PC-9 (cell line): ENCODE measurements around the gene KRTAP20-3. TPM values are rescaled to one million over a fixed set of nuclear protein-coding genes. Genes with fewer than 3 reads are reported as not detected.

Experiments used
- BruUV-seq: library from RNA; stranded (reverse); fragments of 400-500 nt; replicated peaks from 2 replicates; lab custom pipeline; 2021; lab: Mats Ljungman, UMichigan
- CTCF ChIA-PET: fragments of 300-600 bp; sonication (Branson Sonifier 250); formaldehyde crosslinking; loops from one replicate; lab custom pipeline; 2022; ENCODE audit warnings: antibody characterized with exemption; lab: Charles Lee
- POLR2A ChIA-PET: fragments of 300-600 bp; sonication (Branson Sonifier 250); formaldehyde crosslinking; loops from one replicate; lab custom pipeline; 2022; ENCODE audit warnings: antibody characterized with exemption; ENCODE audit not compliant: unreplicated experiment; lab: Charles Lee
- DNase-seq, 2 experiments: peaks; one replicate each; pipeline versions ENCODE4 v3.0.0 to v3.0.0-alpha.2; 2015 to 2022; ENCODE audit warnings: mixed read lengths in 1 of 2
- H2AFZ ChIP-seq: fragments of 200-600 bp; sonication (generic); 2 replicates; pipeline ENCODE4 v1.8.1; 2017; ENCODE audit warnings: antibody characterized with exemption
- H3F3A ChIP-seq: fragments of 200-600 bp; sonication (generic); 2 replicates; pipeline ENCODE4 v1.8.1; 2017; ENCODE audit warnings: antibody characterized with exemption, mild to moderate bottlenecking, low read depth; ENCODE audit not compliant: insufficient read depth
- H3K27ac ChIP-seq: fragments of 200-600 bp; sonication (generic); 2 replicates; pipeline ENCODE4 v1.6.1; 2016; ENCODE audit warnings: mixed run types
- H3K27me3 ChIP-seq: fragments of 200-600 bp; sonication (generic); 2 replicates; pipeline ENCODE4 v1.6.1; 2016; ENCODE audit warnings: low read depth, mixed run types; ENCODE audit not compliant: insufficient read depth
- H3K36me3 ChIP-seq: fragments of 200-600 bp; sonication (generic); 2 replicates; pipeline ENCODE4 v1.6.1; 2016; ENCODE audit warnings: low read depth, mixed run types
- H3K4me1 ChIP-seq: fragments of 200-600 bp; sonication (generic); replicated peaks from 2 replicates; pipeline ENCODE4 v1.6.1; 2016; ENCODE audit warnings: mixed run types; ENCODE audit not compliant: insufficient read depth
- H3K4me2 ChIP-seq: fragments of 200-600 bp; sonication (generic); 2 replicates; pipeline ENCODE4 v1.6.1; 2017; ENCODE audit warnings: mixed run types
- H3K4me3 ChIP-seq: fragments of 200-600 bp; sonication (generic); 2 replicates; pipeline ENCODE4 v1.6.1; 2016; ENCODE audit warnings: mixed run types
- H3K79me2 ChIP-seq: fragments of 200-600 bp; sonication (generic); 2 replicates; pipeline ENCODE4 v1.6.1; 2017; ENCODE audit warnings: low read depth, mixed run types
- H3K9me2 ChIP-seq: fragments of 200-600 bp; sonication (generic); 2 replicates; pipeline ENCODE4 v1.8.1; 2017; ENCODE audit warnings: mild to moderate bottlenecking; ENCODE audit not compliant: insufficient read depth
- H3K9me3 ChIP-seq: fragments of 200-600 bp; sonication (generic); 2 replicates; pipeline ENCODE4 v1.8.1; 2016; ENCODE audit warnings: low read depth; ENCODE audit not compliant: insufficient read depth
- H4K20me1 ChIP-seq: fragments of 200-600 bp; sonication (generic); 2 replicates; pipeline ENCODE4 v1.8.1; 2017; ENCODE audit not compliant: insufficient read depth
- EZH2 ChIP-seq: fragments of 200-600 bp; sonication (generic); IDR thresholded peaks from 2 replicates; pipeline ENCODE4 v1.8.0; 2017; ENCODE audit warnings: antibody characterized with exemption, low read depth
- intact Hi-C: fragments of 100-400 bp; cut with micrococcal nuclease; formaldehyde crosslinking; loops from one replicate; pipeline ENCODE4 v1.10.0; 2022; ENCODE audit not compliant: unreplicated experiment
- total RNA-seq: library from RNA; stranded (reverse); gene quantifications from 2 replicates; pipeline ENCODE4 v1.2.3, GENCODE V29; 2021
- TF ChIP-seq, protein P1 (sequence below): fragments of 200-600 bp; sonication (generic); conservative IDR thresholded peaks from 2 replicates; pipeline ENCODE4 v1.6.1; 2017; ENCODE audit warnings: mixed run types, antibody characterized with exemption, mild to moderate bottlenecking, moderate library complexity

The KRTAP20-3 gene
- total RNA-seq, 1 experiment from 2014 or later, result not detected

DNA sequence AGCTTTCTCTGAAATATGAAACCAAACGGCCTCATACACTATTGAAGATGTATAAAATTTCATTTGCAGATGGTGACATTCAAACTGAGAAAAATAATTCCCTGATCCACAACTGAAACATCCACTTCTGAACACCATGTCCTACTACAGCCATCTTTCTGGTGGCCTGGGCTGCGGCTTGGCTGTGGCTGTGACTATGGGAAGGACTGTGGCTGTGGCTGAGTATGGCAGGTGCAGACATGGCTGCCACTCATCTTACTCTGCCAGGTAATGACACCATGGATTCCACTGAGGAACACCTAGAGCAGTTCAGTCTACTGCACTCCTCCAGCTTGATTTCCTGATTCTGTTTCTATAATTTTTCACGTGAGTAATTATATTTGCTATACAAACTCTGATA is 22.1 kb upstream of the KRTAP20-3 start, which contains the start of gene KRTAP20-4:
Gene KRTAP20-4 (plus strand): TSS at position 106 of the 400 bp plus-strand sequence.
- no peak for DNase-seq
- Histone ChIP-seq H3K4me2 (no peak within 1 kb of the TSS), H3K27me3 (no peaks in the 10 kb centered on the region), H3K9me2 (no peaks in the 10 kb centered on the region), H3K79me2 (no peaks in the 10 kb centered on the region), H3K4me3 (no peak within 1 kb of the TSS), H3K4me1 (no peaks in the 10 kb centered on the region), H2AFZ (0 out of 2 replicates have a peak within 1 kb of the TSS, but pooled peaks have one; percentile 52), H3F3A (no peaks in the 10 kb centered on the region), H4K20me1 (no peaks in the 10 kb centered on the region), H3K36me3 (no peaks in the 10 kb centered on the region), H3K9me3 (no peaks in the 10 kb centered on the region), H3K27ac (no peak within 1 kb of the TSS)
- CTCF ChIA-PET, result no interaction called here
- intact Hi-C loops, result no loop called here
- BruUV-seq, result no TSS peak
- POLR2A ChIA-PET, result no interaction called here
- TF ChIP-seq, protein P1, sequence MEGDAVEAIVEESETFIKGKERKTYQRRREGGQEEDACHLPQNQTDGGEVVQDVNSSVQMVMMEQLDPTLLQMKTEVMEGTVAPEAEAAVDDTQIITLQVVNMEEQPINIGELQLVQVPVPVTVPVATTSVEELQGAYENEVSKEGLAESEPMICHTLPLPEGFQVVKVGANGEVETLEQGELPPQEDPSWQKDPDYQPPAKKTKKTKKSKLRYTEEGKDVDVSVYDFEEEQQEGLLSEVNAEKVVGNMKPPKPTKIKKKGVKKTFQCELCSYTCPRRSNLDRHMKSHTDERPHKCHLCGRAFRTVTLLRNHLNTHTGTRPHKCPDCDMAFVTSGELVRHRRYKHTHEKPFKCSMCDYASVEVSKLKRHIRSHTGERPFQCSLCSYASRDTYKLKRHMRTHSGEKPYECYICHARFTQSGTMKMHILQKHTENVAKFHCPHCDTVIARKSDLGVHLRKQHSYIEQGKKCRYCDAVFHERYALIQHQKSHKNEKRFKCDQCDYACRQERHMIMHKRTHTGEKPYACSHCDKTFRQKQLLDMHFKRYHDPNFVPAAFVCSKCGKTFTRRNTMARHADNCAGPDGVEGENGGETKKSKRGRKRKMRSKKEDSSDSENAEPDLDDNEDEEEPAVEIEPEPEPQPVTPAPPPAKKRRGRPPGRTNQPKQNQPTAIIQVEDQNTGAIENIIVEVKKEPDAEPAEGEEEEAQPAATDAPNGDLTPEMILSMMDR, result no peak
- no peak for TF ChIP-seq EZH2

DNA sequence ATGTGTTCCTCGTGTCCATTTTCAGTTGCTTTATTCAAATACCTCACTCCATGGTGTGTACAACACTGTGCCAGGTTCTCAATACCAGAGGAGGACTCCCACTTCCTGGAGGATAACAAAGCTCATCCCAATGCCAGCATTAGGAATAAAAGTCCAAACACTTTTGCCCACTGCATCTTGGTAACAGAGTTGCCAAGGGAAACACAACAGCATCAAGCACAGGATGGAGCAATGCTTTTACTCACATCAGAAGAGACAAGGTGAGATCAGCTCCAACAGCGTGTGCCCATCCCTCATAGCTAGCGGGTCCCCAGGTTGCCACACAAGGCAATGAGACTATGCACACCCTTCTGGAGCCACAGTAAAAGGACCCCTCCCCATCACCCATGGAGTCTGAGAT is 19.3 kb upstream of the KRTAP20-3 start:
- H3K9me2 ChIP-seq, result no peaks in the 10 kb centered on the region
- H3K27ac ChIP-seq, result no peak overlapping the region
- ChIA-PET POLR2A (no interaction called here), CTCF (no interaction called here)
- TF ChIP-seq, protein P1, result no peak
- TF ChIP-seq EZH2, result no peak
- no peak overlapping the region for H3K4me2 ChIP-seq
- DNase-seq, result no peak
- intact Hi-C loops, result no loop called here
- H3K4me1 ChIP-seq, result no peaks in the 10 kb centered on the region
- no TSS peak for BruUV-seq
- no peaks in the 10 kb centered on the region for H3K9me3 ChIP-seq
- no peaks in the 10 kb centered on the region for H3K79me2 ChIP-seq
- no peak overlapping the region for H2AFZ ChIP-seq
- no peak overlapping the region for H3K4me3 ChIP-seq
- no peaks in the 10 kb centered on the region for H4K20me1 ChIP-seq
- H3F3A ChIP-seq, result no peaks in the 10 kb centered on the region
- H3K36me3 ChIP-seq, result no peaks in the 10 kb centered on the region
- H3K27me3 ChIP-seq, result no peaks in the 10 kb centered on the region

DNA sequence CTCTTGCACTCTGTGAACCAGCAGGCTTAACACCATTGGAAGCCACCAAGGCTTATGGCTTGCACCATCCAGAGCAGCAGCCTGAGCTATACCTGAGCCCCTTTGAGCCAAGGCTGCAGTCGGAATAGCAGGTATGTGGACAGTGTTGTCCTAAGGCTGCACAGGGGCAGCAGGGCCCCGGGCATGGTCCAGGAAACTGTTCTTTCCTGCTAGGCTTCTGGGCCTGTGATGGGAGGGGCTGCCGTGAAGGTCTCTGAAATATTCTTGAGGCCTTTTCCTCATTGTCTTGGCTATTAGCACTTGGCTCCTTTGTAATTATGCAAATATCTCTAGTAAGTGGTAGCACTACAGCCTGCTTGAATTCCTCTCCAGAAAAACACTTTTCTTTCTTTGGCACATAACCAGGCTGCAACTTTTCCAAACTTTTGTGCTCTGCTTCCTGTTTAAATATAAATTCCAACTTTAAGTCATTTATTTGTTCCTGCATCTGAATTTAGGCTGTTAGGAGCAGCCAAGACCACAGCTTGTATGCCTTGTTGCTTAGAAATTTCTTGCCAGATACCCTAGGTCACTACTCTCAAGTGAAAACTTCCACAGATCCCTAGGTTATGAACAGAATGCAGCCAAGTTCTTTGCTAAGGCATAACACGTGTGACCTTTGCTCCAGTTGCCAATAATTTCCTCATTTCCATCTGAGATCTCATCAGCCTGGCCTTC is 17.1 kb upstream of the KRTAP20-3 start:
- no peak for DNase-seq
- CTCF ChIA-PET, result no interaction called here
- no peaks in the 10 kb centered on the region for H3K79me2 ChIP-seq
- no peak for TF ChIP-seq EZH2
- TF ChIP-seq, protein P1, result no peak
- H4K20me1 ChIP-seq, result no peaks in the 10 kb centered on the region
- no peaks in the 10 kb centered on the region for H3K36me3 ChIP-seq
- H3F3A ChIP-seq, result no peaks in the 10 kb centered on the region
- BruUV-seq, result no TSS peak
- intact Hi-C loops, result no loop called here
- no peaks in the 10 kb centered on the region for H3K27me3 ChIP-seq
- no peak overlapping the region for H3K4me2 ChIP-seq
- H3K9me3 ChIP-seq, result no peaks in the 10 kb centered on the region
- POLR2A ChIA-PET, result no interaction called here
- H3K9me2 ChIP-seq, result no peaks in the 10 kb centered on the region
- H3K4me1 ChIP-seq, result no peaks in the 10 kb centered on the region
- H2AFZ ChIP-seq, result no peak overlapping the region
- no peak overlapping the region for H3K27ac ChIP-seq
- no peak overlapping the region for H3K4me3 ChIP-seq
